GM19438 (cell line): ENCODE measurements around the gene APOBEC2.

Experiments
- ATAC-seq: cut with Tn5 transposase; IDR thresholded peaks from one replicate; pipeline ENCODE4 v1.9.1; 2021; ENCODE audit warnings: low read depth; ENCODE audit not compliant: unreplicated experiment

Gene APOBEC2

DNA sequence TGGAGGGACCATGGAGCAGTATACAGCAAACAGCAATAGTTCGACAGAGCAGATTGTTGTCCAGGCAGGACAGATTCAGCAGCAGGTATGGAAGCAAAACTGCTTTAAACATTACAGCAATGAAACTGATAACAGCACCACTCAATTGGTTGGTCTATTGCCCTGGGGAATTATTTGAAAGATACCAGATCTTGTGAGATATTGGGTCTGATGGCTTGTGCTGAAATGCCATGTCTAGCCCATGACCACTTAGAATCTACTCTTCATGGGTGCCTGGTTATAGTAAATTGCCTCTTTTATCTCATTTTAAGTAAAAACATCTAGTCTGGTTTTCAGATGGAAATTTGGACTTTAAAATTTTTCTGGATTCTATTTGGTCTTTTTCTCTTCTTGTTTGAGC, 26.1 kb downstream of the APOBEC2 start:
- ATAC-seq: no peak

DNA sequence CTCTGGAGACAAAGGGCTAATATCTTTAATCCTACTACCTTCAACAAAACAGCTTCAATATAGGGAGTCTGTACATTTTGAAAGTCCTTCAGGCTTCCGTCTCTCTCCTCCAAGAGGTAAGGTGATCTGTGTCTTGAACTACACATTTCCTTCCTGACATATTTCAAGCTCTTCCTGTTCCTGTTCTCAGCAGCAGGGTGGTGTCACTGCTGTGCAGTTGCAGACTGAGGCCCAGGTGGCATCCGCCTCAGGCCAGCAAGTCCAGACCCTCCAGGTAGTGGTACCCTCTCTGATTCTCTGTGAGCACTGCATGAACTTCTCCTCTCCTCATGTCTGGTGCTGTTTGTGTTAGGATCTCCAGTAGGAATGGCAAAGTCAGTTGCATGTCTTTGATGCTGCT, 27.6 kb downstream of the APOBEC2 start:
- ATAC-seq: no peak

DNA sequence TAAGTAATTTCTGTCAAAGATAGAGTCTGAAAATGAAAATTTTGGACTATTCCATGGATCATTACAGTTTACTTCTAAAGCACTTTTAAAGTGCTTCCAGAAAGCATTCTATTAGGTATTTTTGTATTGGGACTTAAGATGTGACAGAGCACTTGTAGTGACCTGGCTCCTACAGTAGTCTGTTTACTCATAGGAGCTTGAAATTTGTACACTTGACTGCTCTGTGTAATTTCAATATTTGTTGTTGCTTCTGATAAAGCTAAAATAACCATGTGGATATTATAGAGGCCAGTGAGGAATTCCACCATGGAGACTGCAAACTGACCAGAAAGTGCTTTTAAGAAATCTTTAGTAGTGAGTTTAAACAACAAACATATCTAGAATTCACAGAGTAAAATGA, 30.1 kb downstream of the APOBEC2 start:
- no peak for ATAC-seq

DNA sequence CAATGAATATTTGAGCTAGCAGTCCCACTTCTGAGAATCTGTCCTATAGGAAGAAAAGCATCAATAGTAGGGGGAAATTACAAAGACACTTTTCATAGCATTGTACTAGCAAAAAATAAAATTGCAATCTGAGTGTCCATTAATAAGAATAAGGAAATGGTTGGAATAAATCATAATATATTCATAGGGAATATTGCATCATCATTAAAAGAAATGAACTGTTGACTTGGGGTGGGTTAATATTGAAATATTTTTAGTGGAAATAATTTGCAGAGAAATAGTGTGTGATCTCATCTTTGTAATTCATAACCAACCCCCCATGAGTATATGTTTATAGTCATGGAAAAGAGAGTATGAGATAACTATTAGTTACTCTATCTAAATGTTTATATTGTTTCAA, 32.2 kb downstream of the APOBEC2 start:
- no peak for ATAC-seq

DNA sequence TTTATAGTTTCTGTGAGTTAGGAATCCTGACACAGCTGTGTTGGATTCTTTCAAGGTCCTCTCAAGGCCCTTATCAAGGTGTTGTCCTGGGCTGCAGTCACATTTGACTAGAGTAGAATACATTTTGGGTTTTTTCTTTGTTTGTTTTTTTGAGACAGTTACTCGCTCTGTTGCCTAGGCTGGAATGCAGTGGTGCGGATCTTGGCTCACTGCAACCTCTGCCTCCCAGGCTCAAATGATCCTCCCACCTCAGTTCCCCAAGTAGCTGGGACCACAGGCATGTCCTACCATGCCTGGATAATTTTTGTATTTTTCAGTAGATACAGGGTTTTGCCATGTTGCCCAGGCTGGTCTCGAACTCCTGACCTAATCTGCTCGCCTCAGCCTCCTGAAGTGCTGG, 35.4 kb downstream of the APOBEC2 start:
- no peak for ATAC-seq

DNA sequence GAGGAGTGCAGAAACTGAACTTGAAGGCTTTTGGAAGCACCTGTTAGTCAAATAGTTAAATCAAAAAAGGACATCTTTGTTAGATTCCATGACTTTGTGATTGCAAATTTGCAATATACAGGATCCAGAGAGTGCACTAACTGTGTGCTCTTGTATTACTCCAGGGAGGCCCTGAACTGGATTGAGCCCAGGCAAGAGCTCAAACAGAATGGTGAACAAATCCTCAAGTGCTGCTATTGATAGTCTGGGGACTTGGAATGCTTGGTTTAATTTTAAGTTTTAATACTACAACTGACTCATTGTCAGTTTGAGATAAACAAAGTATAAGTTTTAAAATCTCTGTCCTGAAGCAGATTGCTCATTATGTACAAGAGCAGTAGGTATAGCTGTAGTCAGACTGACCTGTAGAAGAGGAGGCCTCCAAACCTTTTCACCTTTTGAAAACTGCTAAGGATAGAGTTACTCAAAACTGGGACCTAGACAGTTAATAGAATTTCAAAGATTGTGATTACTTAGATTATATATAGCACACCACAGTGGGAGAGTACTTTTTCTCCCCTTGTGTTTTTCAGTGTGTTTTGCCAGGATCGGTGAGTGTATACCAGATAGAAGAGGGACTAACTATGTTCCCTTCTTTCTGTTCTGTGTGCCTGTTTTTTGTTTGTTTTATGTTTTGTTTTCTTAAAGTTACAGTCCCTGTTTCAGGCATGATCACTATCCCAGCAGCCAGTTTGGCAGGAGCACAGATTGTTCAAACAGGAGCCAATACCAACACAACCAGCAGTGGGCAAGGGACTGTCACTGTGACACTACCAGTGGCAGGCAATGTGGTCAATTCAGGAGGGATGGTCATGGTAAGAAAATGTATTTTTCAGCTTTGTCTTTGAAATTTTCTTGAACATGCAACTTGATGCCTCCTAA, 38.1 kb downstream of the APOBEC2 start:
- ATAC-seq: no peak

DNA sequence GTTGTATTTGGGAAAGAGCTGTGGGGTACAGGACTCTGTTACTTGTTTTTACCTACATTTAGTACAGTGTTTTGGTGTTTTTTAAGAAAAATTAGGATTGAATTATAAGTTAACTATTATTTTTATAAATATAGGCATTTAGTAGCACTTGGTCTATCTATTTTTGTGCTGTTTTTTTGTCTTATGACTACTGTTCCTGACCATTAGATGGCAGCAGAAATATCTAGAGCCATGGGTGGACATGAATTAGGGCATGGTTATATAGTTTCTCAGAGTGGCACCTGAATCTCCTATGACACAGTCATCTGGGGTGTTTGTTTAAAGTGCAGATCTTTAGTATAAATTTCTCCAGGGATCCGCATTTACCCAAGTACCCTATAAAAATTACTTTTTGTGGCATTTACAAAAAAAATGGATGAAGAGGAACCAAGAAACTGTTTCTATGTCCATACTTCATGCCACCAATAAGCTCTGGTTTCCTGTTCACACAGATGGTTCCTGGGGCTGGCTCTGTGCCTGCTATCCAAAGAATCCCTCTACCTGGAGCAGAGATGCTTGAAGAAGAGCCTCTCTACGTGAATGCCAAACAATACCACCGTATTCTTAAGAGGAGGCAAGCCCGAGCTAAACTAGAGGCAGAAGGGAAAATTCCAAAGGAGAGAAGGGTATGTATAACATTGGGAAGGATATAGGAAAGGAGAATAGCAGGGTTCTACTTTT, 39.6 kb downstream of the APOBEC2 start:
- ATAC-seq: no peak

DNA sequence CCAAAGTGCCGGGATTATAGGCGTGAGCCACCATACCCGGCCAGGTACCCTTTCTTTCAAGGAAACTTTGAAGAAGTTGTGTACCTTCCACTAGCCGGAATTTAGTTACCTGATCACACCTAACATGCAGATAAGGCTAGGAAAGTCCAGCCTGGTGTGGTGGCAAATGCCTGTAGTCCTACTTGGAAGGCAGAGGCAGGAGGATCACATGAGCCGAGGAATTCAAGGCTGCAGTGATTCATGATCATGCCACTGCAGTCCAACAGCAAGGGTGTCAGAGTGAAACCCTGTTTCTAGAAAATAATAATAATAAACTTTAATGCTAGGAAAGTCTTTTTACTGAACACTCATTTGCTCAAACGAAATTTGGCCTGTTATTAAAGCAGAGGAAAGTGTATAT, 40.7 kb downstream of the APOBEC2 start:
- ATAC-seq: no peak

DNA sequence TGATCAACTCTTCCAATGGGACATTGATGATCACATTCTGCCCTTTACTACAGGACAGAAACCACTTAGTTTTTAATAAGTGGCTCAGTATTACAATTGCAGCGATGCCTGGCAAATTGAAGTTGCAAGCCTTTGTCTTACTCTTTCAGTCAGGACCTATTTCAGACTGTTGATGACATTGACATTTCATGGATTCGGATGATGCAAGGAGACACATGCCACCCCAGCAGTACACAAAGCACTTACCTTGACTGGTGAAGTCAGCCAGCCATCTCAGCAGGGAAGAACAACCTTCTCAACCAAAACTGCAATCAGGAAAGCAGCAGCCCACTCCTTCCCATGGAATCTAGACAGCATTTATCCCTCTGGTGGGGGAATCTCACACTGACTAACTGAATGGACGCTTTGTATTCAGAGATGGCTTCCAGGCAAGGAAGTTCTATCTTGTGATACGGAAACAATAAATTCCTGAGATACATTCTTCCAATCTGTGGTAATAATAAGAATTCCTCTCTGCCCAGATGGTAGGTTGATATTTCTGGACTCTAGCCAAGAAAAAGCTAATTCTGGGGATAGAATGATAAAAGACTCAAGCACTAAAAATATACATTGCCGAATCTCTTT, 44.6 kb downstream of the APOBEC2 start:
- ATAC-seq: no peak

DNA sequence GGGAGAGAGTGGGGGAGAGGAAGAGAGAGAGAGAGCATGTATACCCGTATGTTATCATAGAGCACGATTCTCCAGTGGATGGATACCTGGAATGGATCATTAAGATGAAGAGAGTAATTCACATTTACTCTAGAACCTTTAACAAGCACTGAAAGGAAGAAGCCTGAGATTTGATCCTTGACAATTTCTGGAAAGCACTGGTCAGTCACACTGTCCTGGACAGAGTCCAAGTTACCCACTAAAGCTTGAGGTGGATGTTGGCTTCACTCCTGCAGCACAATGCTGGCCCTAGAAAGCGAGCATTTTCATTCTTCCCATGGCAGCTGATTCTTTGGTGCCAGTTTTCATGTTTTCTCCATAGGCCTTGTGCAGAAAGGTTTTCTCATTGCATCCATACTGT, 45.4 kb downstream of the APOBEC2 start:
- no peak for ATAC-seq

DNA sequence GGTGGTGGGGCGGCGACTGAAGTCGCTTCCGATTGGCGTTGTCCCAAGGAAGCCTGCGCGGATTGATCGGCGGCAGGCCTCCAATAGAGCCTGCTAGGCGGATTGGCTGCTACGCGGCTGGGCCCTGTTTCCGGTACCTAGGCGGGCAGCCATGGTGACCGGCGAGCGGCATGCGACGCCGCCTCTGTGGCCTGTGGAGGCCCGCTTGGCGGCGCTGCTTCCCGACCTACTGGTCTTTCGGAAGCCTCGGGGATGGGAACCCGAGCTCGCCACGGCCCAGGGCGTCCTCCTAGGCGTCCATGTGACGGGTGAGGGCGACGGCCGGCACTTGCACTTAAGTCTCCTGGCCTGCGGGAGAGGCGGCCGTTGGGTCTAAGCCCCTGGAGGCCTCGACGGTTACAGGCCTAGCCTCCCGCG, 47.9 kb downstream of the APOBEC2 start:
- no peak for ATAC-seq

DNA sequence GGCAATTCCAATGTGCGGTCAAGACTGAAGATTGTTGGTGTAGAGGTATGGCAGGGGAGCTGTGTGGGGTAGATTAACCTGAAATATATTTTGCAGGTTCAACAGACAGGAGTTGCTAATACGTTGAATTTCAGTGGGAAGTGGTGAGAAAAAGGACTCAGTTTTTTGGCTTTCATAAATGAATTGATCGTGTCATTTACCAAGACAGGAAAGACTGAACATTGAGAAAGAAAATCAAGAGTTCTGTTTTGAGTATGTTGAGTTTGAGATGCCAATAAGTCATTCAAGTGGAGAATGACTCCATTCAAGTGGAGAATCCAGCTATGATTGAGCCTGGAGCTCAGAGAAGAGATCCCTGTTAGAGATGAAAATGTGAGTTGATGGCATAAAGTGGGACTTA, 50.8 kb downstream of the APOBEC2 start:
- no peak for ATAC-seq

DNA sequence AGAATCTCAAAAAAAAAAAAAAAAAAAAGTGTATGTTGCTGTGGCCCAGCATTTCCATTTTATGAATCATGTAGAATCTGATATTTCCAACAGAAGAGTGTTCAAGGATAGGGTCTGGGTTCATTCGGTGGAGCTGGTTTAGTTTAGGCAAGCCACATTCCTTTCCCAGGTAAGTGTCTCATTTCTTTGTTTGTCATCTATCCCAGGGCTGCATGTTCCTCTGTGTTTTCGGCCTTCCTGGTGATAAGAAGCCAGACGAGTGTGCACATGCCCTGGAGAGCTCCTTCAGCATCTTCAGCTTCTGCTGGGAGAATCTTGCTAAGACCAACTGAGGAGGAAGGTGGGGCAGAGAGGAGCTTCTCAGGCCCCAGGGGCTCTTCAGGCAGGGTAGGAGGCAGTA, 58.0 kb downstream of the APOBEC2 start:
- no peak for ATAC-seq
